Putamen (tissue), 1 donor: Measurements from ENCODE around the gene UBALD2.
"Not testable (repeated sequence)": the region's sequence is repeated elsewhere in the genome, so short reads cannot be mapped to it uniquely, and the experiment has no call there.

Source experiments
- DNase-seq: peaks from one replicate; pipeline ENCODE4 v3.0.0-alpha.2; 2016; ENCODE audit warnings: low spot score

Gene UBALD2

GRCh38 chr17:76246080-76247066 is 18.8 kb upstream of the UBALD2 start:
- no peak for DNase-seq

GRCh38 chr17:76247304-76247703 is 17.8 kb upstream of the UBALD2 start:
- no peak for DNase-seq

GRCh38 chr17:76248013-76248782 is 16.9 kb upstream of the UBALD2 start:
- DNase-seq: no peak

DNA sequence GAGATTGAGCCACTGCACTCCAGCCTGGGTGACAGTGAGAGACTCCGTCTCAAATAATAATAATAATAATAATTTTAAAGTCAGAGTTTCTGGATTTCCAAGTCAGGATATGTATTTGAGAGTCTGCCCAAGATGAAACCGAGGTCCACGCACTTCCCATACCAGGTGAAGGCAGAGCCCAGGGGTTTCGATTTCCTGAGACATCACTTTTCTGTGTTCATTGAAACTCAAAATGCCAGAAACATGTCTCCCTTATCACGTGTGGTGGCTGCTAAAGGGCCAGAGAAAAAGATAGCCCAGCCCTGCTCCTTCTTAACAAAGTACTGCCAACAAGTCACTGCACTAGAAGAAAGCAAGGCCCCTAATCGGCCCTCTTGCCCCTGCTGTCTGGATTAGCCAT is 15.0 kb upstream of the UBALD2 start:
- no peak for DNase-seq

DNA sequence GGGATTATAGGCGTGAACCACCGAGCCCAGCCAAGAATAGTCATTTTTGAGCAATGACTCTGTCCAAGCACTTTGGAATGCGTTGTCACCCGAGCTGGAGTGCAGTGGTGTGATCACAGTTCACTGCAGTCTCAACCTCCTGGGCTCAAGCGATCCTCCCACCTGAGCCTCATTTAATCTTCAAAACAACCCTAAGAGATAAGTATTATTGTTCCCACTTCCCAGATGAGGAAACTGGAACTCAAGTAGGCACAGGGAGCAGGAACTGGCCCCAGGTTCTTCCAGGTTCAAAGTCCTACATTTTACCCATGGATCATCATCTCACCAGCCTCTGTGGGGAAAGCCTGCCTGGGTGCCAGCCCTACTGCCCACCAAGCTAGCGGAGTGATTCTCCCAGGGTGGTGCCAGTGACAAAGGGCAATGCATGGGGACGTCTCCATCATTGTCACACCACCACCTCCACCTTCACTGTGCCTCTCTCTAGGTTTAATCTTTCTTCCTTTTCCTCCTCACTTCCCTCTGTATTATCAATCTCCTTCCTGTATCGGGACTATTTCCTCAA is 13.6 kb upstream of the UBALD2 start:
- no peak for DNase-seq

DNA sequence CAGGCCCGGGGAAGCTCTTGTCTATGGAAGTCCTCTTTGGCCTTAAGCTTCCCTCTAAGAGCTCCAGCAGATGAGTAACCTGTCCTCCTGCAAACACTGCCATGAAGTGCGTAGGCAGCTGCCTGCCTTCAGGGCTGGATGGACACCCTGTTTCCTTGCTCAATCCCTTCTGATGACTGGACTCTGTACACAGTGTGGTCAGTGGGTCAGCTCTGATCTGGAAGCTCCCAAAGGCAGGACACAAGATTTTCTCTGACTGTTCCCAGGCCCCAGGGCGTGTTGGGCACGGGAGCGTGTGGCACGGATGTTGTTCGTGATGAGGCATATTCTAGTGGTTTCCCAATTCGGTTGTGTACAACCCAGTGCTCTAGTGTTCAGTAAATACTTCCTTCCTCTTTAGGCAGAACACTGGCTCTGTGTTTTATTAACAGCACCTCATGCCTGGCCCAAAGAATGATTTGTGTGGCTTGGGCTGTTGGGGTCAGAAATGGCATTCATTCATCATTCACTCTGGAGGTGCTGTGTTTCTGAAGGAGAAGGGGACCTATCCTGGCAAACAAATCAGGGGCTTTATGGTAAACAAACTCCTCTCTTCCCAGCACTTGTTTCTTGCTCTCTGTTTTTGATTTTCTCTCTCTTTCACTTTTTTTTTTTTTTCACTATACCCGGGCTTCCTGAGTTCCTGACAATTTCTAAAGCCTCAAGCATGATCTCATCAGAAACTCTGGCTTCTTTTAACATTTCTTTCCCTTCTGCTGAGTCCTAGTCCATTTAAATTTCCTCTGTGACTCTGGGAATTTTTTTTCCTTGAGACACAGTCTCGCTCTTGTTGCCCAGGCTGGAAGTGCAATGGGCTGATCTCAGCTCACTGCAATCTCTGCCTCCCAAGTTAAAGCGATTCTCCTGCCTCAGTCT is 12.9 kb upstream of the UBALD2 start:
- no peak for DNase-seq

GRCh38 chr17:76252967-76253766 is 12.0 kb upstream of the UBALD2 start:
- not testable (repeated sequence) for DNase-seq

DNA sequence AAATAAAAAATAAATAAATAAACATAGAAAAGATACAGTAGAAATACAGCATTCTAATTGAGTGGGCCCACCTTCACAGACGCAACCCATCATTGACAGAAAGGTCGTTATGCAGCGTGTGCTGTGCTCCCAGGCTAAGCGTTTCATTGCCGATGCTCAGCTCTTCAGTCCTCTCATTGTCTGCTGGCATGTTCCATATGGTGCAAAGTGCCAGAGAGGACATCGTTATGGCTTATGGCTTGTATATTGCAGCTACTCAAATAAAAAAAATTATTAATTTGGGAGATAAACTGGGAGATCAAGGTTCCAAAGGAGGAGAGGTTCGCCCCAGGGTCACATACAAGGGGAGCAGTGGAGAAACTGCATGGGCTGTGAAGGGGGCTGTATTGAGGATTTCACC is 11.3 kb upstream of the UBALD2 start:
- no peak for DNase-seq

GRCh38 chr17:76254275-76254674 is 10.9 kb upstream of the UBALD2 start:
- DNase-seq: no peak

DNA sequence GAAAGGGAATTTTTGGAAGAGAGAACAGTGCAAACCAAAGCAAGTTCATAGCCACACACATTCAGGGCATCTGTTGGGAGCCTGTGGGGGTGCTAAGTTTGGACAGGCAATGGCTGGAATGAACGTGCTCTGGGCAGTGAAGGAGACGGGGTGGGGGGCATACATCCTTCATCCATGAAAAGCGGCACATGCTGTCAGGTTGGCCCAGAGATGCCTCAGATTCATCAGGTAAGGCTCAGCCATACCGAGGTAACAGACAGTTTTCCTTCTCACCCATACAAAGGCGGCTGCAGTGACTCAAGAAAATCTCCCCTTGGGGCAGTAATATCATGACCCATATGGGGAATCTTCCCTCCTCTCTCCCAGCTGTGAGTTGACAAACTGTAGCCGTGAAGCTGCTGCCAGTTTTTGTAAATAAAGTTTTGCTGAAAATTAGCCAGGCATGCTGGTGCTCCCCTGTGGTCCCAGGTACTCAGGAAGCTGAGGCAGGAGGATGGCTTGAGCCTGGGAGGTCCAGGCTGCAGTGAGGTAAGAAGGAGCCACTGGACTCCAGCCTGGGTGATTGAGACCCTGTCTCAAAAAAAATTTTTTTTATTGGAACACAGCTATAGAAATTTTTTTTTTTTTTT is 9.2 kb upstream of the UBALD2 start:
- no peak for DNase-seq

DNA sequence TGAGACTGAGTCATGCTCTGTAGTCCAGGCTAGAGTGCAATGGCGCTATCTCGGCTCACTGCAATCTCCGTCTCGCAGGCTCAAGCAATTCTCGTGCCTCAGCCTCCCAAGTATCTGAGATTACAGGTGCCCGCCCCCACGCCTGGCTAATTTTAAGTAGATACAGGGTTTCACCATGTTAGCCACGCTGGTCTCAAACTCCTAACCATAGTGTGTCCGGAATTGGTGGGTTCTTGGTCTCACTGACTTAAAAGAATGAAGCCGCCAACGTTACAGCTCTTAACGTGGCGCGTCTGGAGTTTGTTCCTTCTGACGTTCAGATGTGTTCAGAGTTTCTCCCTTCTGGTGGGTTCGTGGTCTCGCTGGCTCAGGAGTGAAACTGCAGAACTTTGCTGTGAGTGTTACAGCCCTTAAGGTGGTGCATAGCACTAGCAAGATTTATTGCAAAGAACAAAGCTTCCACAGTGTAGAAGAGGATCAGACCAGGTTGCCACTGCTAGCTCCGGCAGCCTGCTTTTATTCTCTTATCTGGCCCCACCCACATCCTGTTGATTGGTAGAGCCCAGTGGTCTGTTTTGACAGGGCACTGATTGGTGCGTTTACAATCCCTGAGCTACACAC is 8.6 kb upstream of the UBALD2 start:
- not testable (repeated sequence) for DNase-seq

- no peak for DNase-seq
These were observed 4.9 kb upstream of the UBALD2 start for GRCh38 chr17:76260220-76260619.

- no peak for DNase-seq
These were observed 4.5 kb upstream of the UBALD2 start for GRCh38 chr17:76260669-76261068.

- no peak for DNase-seq
These were observed 3.5 kb upstream of the UBALD2 start for GRCh38 chr17:76261421-76262215.

DNA sequence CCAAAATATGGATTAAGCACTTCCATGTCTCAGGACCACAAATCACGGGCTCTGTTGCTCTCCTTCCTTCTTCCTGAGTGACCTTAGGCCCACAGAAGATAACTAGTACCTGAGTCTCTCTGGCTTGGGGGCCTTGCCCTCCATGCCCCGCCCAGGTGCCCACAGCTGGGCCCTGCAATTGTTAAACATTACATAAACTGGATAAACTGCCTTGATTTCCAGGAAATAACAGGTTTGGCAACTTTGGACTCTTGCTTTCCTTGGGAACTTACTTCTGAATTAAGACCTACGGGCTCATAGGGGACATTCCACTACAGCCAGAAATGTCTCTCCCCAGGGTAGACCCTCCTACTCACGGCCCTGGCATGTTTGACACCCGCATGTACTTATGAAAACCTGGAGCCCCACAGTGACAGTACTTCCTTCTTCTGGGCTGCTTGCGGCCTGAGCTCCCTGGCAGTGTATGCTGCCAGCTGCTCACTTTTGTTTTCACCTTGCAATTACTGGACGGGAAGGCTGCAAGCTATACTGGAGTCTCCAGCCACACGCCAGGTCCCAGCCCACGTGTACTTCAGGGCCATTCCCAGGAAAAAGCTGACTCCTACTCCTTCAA is 2.3 kb upstream of the UBALD2 start:
- DNase-seq: no peak

- no peak for DNase-seq
These were observed 1.3 kb upstream of the UBALD2 start for GRCh38 chr17:76263896-76264295.

- DNase-seq: no peak
These were observed 758 bp upstream of the UBALD2 start for GRCh38 chr17:76264425-76264754.

GRCh38 chr17:76265624-76266243 is 586 bp downstream of the UBALD2 start:
- DNase-seq: no peak
